ENCODE results near the gene SLC25A33.

The SLC25A33 gene

GRCh38 chr1:9555942-9556341 is 16.7 kb downstream of the SLC25A33 start:
- no peak overlapping the region for H3K4me3 ChIP-seq (ENCODE audit: low read depth, low read length)
- DNase-seq (ENCODE audit: low read depth): no peak
- TF ChIP-seq CTCF (IDR thresholded peaks at IDR 0.05; ENCODE audit: insufficient read depth, low read depth, low read length, missing control alignments): no peak

- no peak for TF ChIP-seq CTCF (IDR thresholded peaks at IDR 0.05; ENCODE audit: insufficient read depth, low read depth, low read length, missing control alignments)
- H3K4me3 ChIP-seq (ENCODE audit: low read depth, low read length): no peak overlapping the region
- DNase-seq (ENCODE audit: low read depth): no peak
Observed at GRCh38 chr1:9557624-9558023, 18.4 kb downstream of the SLC25A33 start.

- TF ChIP-seq CTCF (IDR thresholded peaks at IDR 0.05; ENCODE audit: insufficient read depth, low read depth, low read length, missing control alignments): no peak
- no peak overlapping the region for H3K4me3 ChIP-seq (ENCODE audit: low read depth, low read length)
- no peak for DNase-seq (ENCODE audit: low read depth)
Observed at GRCh38 chr1:9558271-9558945, 19.1 kb downstream of the SLC25A33 start.

- no peak for TF ChIP-seq CTCF (IDR thresholded peaks at IDR 0.05; ENCODE audit: insufficient read depth, low read depth, low read length, missing control alignments)
- H3K4me3 ChIP-seq (ENCODE audit: low read depth, low read length): no peak overlapping the region
Observed at GRCh38 chr1:9558946-9559545, 19.8 kb downstream of the SLC25A33 start.

GRCh38 chr1:9559673-9560072 is 20.4 kb downstream of the SLC25A33 start:
- no peak for DNase-seq (ENCODE audit: low read depth)
- TF ChIP-seq CTCF (IDR thresholded peaks at IDR 0.05; ENCODE audit: insufficient read depth, low read depth, low read length, missing control alignments): no peak
- peak overlapping the region; percentile 22; the same call in 1 of the 2 replicates for H3K4me3 ChIP-seq (ENCODE audit: low read depth, low read length)

More at GRCh38 chr1:9558946-9559545, 19.8 kb downstream of the SLC25A33 start:
- DNase-seq (ENCODE audit: low read depth): no peak

- DNase-seq (ENCODE audit: low read depth): peak; percentile 62
- peak overlapping the region; percentile 22; the same call in 1 of the 2 replicates for H3K4me3 ChIP-seq (ENCODE audit: low read depth, low read length)
Observed at GRCh38 chr1:9560090-9560489, 20.8 kb downstream of the SLC25A33 start.

GRCh38 chr1:9561429-9561828 is 22.2 kb downstream of the SLC25A33 start:
- H3K4me3 ChIP-seq (ENCODE audit: low read depth, low read length): no peak overlapping the region
- no peak for DNase-seq (ENCODE audit: low read depth)
- TF ChIP-seq CTCF (IDR thresholded peaks at IDR 0.05; ENCODE audit: insufficient read depth, low read depth, low read length, missing control alignments): no peak
